Hematopoietic multipotent progenitor cell treated with erythropoietin and hydrocortisone succinate and interleukin-3 and kit ligand, for 6 days (in vitro differentiated cells): ENCODE measurements around the gene SLC10A7.

Experiments used
- DNase-seq: peaks from one replicate; pipeline ENCODE4 v3.0.0-alpha.2; 2015

SLC10A7 gene

GRCh38 chr4:146346276-146346675 is 175.5 kb downstream of the SLC10A7 start:
- DNase-seq, result no peak

- DNase-seq, result no peak
Observed at GRCh38 chr4:146343776-146344175, 178.0 kb downstream of the SLC10A7 start.

- peak; percentile 22 for DNase-seq
Observed at GRCh38 chr4:146343199-146343598, 178.5 kb downstream of the SLC10A7 start.

GRCh38 chr4:146342600-146343192 is 179.0 kb downstream of the SLC10A7 start:
- DNase-seq, result peak; percentile 80

GRCh38 chr4:146340798-146341197 is 180.9 kb downstream of the SLC10A7 start:
- DNase-seq, result peak; percentile 66

GRCh38 chr4:146338512-146338911 is 183.2 kb downstream of the SLC10A7 start:
- no peak for DNase-seq

- DNase-seq, result no peak
Observed at GRCh38 chr4:146336410-146336807, 185.3 kb downstream of the SLC10A7 start.

- no peak for DNase-seq
Observed at GRCh38 chr4:146335763-146336409, 185.9 kb downstream of the SLC10A7 start.

GRCh38 chr4:146334862-146335449 is 186.8 kb downstream of the SLC10A7 start:
- DNase-seq, result no peak

- no peak for DNase-seq
Observed at GRCh38 chr4:146333895-146334262, 187.9 kb downstream of the SLC10A7 start.

- DNase-seq, result no peak
Observed at GRCh38 chr4:146333187-146333894, 188.4 kb downstream of the SLC10A7 start.

GRCh38 chr4:146330392-146330791 is 191.3 kb downstream of the SLC10A7 start:
- DNase-seq, result no peak

- DNase-seq, result no peak
Observed at GRCh38 chr4:146329050-146329716, 192.6 kb downstream of the SLC10A7 start.

- DNase-seq, result no peak
Observed at GRCh38 chr4:146327859-146328650, 193.7 kb downstream of the SLC10A7 start.

- DNase-seq, result no peak
Observed at GRCh38 chr4:146318894-146319293, 202.8 kb downstream of the SLC10A7 start.

- DNase-seq, result no peak
Observed at GRCh38 chr4:146317783-146318182, 204.0 kb downstream of the SLC10A7 start.

- no peak for DNase-seq
Observed at GRCh38 chr4:146315184-146315583, 206.6 kb downstream of the SLC10A7 start.

GRCh38 chr4:146311238-146311970 is 210.3 kb downstream of the SLC10A7 start:
- DNase-seq, result no peak

- no peak for DNase-seq
Observed at GRCh38 chr4:146310319-146311021, 211.3 kb downstream of the SLC10A7 start.

GRCh38 chr4:146308951-146309350 is 212.8 kb downstream of the SLC10A7 start:
- DNase-seq, result no peak

- DNase-seq, result no peak
Observed at GRCh38 chr4:146302822-146303221, 218.9 kb downstream of the SLC10A7 start.
